ENCODE data around the gene STAM.

Gene STAM

DNA sequence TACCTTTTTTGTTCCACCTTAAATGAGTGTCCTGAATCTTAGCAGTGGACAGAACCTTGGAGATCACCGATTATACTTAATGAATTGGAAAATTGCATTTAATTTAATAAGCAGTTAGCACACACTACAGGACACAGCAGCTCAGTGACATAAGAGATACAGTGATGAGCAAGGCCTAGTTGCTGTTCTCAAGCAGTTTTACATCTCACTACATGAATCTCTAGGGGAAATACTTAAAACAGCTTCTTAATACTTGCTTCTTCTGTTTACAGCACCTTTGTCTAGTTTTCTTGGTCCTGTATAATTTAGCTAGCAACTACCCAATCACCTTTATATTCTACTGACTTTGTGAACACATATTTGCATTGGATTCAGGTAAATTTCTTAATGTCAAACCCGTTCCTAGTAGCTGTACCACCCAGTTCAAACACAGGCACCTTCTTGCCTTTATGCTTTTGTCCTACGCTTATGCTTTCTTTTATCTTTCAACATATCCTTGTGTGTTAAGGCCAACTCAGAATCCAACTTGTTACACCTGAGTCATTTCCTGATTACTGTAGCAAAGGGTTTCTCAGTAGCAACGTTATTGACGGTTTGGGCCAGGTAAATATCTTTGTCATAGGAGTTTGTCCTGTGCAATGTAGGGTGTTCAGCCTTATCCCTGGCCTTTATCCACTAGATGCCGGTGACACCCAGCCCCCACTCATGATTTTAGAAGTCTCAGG, 1.8 kb downstream of the STAM start:
- peak overlapping the region; percentile 98 for H3K4me3 ChIP-seq (ENCODE audit: control insufficient read depth, low read depth, low read length)
- DNase-seq (ENCODE audit: low read depth): peak; percentile 23
- no peak for TF ChIP-seq CTCF (conservative IDR thresholded peaks at IDR 0.05; ENCODE audit: control insufficient read depth, insufficient read depth, low read depth, low read length)

DNA sequence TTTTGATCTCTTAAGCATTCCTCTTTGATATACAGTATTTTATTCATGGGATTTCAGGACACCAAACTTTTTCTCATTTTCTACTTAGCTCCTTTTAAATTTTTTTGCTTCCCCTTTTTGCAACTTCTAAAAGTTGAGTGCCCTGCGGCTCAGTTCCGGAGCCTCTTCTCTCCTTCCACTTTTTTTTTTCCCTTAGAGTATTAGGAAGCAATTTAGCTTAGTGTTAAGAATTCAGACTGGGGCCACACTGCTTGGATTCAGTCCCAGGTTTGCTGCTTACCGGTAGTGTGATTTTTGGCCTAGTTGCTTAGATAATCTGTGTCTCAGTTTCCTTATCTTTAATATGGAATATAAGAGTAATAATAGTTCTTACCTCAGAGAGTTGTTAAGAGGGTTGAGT, 3.4 kb downstream of the STAM start:
- no peak for TF ChIP-seq CTCF (conservative IDR thresholded peaks at IDR 0.05; ENCODE audit: control insufficient read depth, insufficient read depth, low read depth, low read length)
- DNase-seq (ENCODE audit: low read depth): no peak
- no peak overlapping the region for H3K4me3 ChIP-seq (ENCODE audit: control insufficient read depth, low read depth, low read length)

- DNase-seq (ENCODE audit: low read depth): no peak
- TF ChIP-seq CTCF (conservative IDR thresholded peaks at IDR 0.05; ENCODE audit: control insufficient read depth, insufficient read depth, low read depth, low read length): no peak
- no peak overlapping the region for H3K4me3 ChIP-seq (ENCODE audit: control insufficient read depth, low read depth, low read length)
Observed at GRCh38 chr10:17648243-17649035, 4.5 kb downstream of the STAM start.

- H3K4me3 ChIP-seq (ENCODE audit: control insufficient read depth, low read depth, low read length): no peak overlapping the region
- no peak for DNase-seq (ENCODE audit: low read depth)
- no peak for TF ChIP-seq CTCF (conservative IDR thresholded peaks at IDR 0.05; ENCODE audit: control insufficient read depth, insufficient read depth, low read depth, low read length)
Observed at GRCh38 chr10:17649052-17649451, 5.1 kb downstream of the STAM start.

DNA sequence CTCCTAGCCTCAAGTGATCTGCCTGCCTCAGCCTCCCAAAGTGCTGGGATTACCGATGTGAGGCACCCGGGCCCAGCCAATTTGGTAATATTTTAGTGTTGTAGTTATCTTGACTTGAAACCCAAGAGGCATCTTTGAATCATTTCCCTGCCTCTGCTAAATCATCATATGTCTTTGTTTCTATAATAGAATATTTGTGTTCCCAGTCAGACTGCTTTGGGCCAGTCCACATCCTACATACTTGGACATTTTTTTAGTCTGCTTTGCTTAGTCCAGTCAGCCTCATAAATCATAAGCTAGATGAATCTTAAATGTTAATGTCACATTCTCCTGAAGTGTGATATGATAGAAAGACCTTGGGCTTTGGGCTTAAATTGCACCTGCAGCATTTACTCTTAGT, 5.9 kb downstream of the STAM start:
- no peak overlapping the region for H3K4me3 ChIP-seq (ENCODE audit: control insufficient read depth, low read depth, low read length)
- TF ChIP-seq CTCF (conservative IDR thresholded peaks at IDR 0.05; ENCODE audit: control insufficient read depth, insufficient read depth, low read depth, low read length): no peak
- peak; percentile 39 for DNase-seq (ENCODE audit: low read depth)

DNA sequence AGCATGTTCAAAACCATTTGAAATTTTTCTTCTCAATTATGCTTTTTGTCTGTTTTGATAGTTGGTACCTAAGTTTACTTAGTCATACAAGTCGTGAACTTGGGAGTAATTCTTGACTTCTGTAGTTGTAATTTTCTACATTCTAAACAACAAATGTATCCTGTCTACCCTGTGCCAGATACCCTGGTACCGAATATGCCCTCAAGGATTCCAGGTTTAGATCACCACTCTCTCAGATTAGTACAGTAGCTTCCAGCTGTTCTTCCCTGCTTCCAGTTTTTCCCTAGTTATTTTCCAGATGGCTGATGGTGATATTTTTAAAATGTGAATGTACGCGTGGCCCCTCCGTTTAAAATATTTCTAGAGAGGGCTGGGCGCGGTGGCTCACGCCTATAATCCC, 6.5 kb downstream of the STAM start:
- no peak for DNase-seq (ENCODE audit: low read depth)
- no peak for TF ChIP-seq CTCF (conservative IDR thresholded peaks at IDR 0.05; ENCODE audit: control insufficient read depth, insufficient read depth, low read depth, low read length)
- H3K4me3 ChIP-seq (ENCODE audit: control insufficient read depth, low read depth, low read length): no peak overlapping the region
